ENCODE data around the gene MRPS27. TPM values are rescaled to one million over a fixed set of nuclear protein-coding genes. Genes with fewer than 3 reads are reported as not detected.

Gene MRPS27
- total RNA-seq, 1 donor: 83.6 TPM

- TF ChIP-seq CTCF (IDR thresholded peaks at IDR 0.05; ENCODE audit: insufficient read depth, low read length): no peak
- no peak overlapping the region for H3K4me3 ChIP-seq (ENCODE audit: low read depth, low read length)
- no peak for DNase-seq (ENCODE audit: low read depth)
These were observed 122.6 kb downstream of the MRPS27 start for GRCh38 chr5:72197393-72197792.

- H3K4me3 ChIP-seq (ENCODE audit: low read depth, low read length): no peak overlapping the region
- DNase-seq (ENCODE audit: low read depth): no peak
- no peak for TF ChIP-seq CTCF (IDR thresholded peaks at IDR 0.05; ENCODE audit: insufficient read depth, low read length)
These were observed 124.5 kb downstream of the MRPS27 start for GRCh38 chr5:72195581-72195980.

GRCh38 chr5:72194846-72195245 lies 125.2 kb downstream of the MRPS27 start:
- no peak for TF ChIP-seq CTCF (IDR thresholded peaks at IDR 0.05; ENCODE audit: insufficient read depth, low read length)
- no peak overlapping the region for H3K4me3 ChIP-seq (ENCODE audit: low read depth, low read length)
- no peak for DNase-seq (ENCODE audit: low read depth)

- no peak for TF ChIP-seq CTCF (IDR thresholded peaks at IDR 0.05; ENCODE audit: insufficient read depth, low read length)
- no peak for DNase-seq (ENCODE audit: low read depth)
- H3K4me3 ChIP-seq (ENCODE audit: low read depth, low read length): no peak overlapping the region
These were observed 128.6 kb downstream of the MRPS27 start for GRCh38 chr5:72191404-72191803.

GRCh38 chr5:72189146-72189545 lies 130.9 kb downstream of the MRPS27 start:
- H3K4me3 ChIP-seq (ENCODE audit: low read depth, low read length): no peak overlapping the region
- no peak for TF ChIP-seq CTCF (IDR thresholded peaks at IDR 0.05; ENCODE audit: insufficient read depth, low read length)
- no peak for DNase-seq (ENCODE audit: low read depth)

GRCh38 chr5:72188166-72188565 lies 131.9 kb downstream of the MRPS27 start:
- no peak for TF ChIP-seq CTCF (IDR thresholded peaks at IDR 0.05; ENCODE audit: insufficient read depth, low read length)
- DNase-seq (ENCODE audit: low read depth): no peak
- H3K4me3 ChIP-seq (ENCODE audit: low read depth, low read length): no peak overlapping the region

GRCh38 chr5:72187388-72188075 lies 132.5 kb downstream of the MRPS27 start:
- H3K4me3 ChIP-seq (ENCODE audit: low read depth, low read length): no peak overlapping the region
- no peak for TF ChIP-seq CTCF (IDR thresholded peaks at IDR 0.05; ENCODE audit: insufficient read depth, low read length)
- no peak for DNase-seq (ENCODE audit: low read depth)

Measured in fibroblast of the aortic adventitia (primary cell).